Mesenchymal stem cell (in vitro differentiated cells and primary cell): ENCODE results near the gene DGKG.
A peak's percentile ranks its signal among the peaks of the same experiment; 100 is the strongest.

Experiments
- DNase-seq: peaks from one replicate; pipeline ENCODE4 v3.0.0-alpha.2; 2013
- H2AFZ ChIP-seq: one replicate; pipeline ENCODE4 v1.6.1; 2013; ENCODE audit warnings: low read depth, mild to moderate bottlenecking, control low read depth, inconsistent platforms, low read length, moderate library complexity
- H2AK5ac ChIP-seq: 2 replicates; pipeline ENCODE4 v1.6.1; 2013; ENCODE audit warnings: low read length, moderate library complexity, mild to moderate bottlenecking, inconsistent platforms; ENCODE audit not compliant: severe bottlenecking
- H2BK120ac ChIP-seq: one replicate; pipeline ENCODE4 v1.6.1; 2013; ENCODE audit warnings: low read depth, mild to moderate bottlenecking, inconsistent platforms, low read length, moderate library complexity
- H2BK12ac ChIP-seq, 2 experiments: one replicate each; pipeline ENCODE4 v1.6.1; 2013; ENCODE audit warnings: inconsistent platforms in 2 of 2, low read length in 2 of 2, mild to moderate bottlenecking in 2 of 2, moderate library complexity in 2 of 2, control low read depth in 1 of 2
- H2BK15ac ChIP-seq: one replicate; pipeline ENCODE4 v1.6.1; 2013; ENCODE audit warnings: mild to moderate bottlenecking, low read depth, inconsistent platforms; ENCODE audit not compliant: poor library complexity, severe bottlenecking
- H2BK5ac ChIP-seq: 2 replicates; pipeline ENCODE4 v1.6.1; 2013; ENCODE audit warnings: low read depth, mild to moderate bottlenecking, low read length, control low read depth, inconsistent platforms; ENCODE audit not compliant: poor library complexity, severe bottlenecking
- H3K14ac ChIP-seq, 2 experiments: one replicate each; pipeline ENCODE4 v1.6.1; 2013; ENCODE audit warnings: inconsistent platforms in 2 of 2, low read length in 2 of 2, control low read depth in 1 of 2, mild to moderate bottlenecking in 1 of 2, moderate library complexity in 1 of 2
- H3K18ac ChIP-seq, 2 experiments: one replicate each; pipeline ENCODE4 v1.6.1; 2013; ENCODE audit warnings: inconsistent platforms in 2 of 2, low read length in 2 of 2, control low read depth in 1 of 2, low read depth in 1 of 2, mild to moderate bottlenecking in 1 of 2
- H3K23ac ChIP-seq, 2 experiments: one replicate each; pipeline ENCODE4 v1.6.1; 2013; ENCODE audit warnings: inconsistent platforms in 2 of 2, low read length in 2 of 2, mild to moderate bottlenecking in 2 of 2, moderate library complexity in 2 of 2, control low read depth in 1 of 2
- H3K27ac ChIP-seq: 2 replicates; pipeline ENCODE4 v1.5.1; 2013; ENCODE audit warnings: mild to moderate bottlenecking, moderate library complexity, low read length, control low read depth, inconsistent platforms; ENCODE audit not compliant: poor library complexity, severe bottlenecking
- H3K27me3 ChIP-seq, 2 experiments: 2 replicates each; pipeline versions ENCODE4 v1.6.1 to v1.7.0; 2013; ENCODE audit warnings: low read length in 2 of 2, mild to moderate bottlenecking in 2 of 2, moderate library complexity in 2 of 2, control low read depth in 1 of 2, inconsistent platforms in 1 of 2; ENCODE audit not compliant: control insufficient read depth in 1 of 2, insufficient read depth in 1 of 2
- H3K36me3 ChIP-seq, 2 experiments: 2 replicates each; pipeline versions ENCODE4 v1.6.1 to v1.7.0; 2013; ENCODE audit warnings: low read length in 2 of 2, control low read depth in 1 of 2, inconsistent platforms in 1 of 2, low read depth in 1 of 2, mild to moderate bottlenecking in 1 of 2; ENCODE audit not compliant: insufficient read depth in 2 of 2, control insufficient read depth in 1 of 2
- H3K4ac ChIP-seq, 2 experiments: one replicate each; pipeline ENCODE4 v1.6.1; 2013; ENCODE audit warnings: inconsistent platforms in 2 of 2, low read length in 2 of 2, mild to moderate bottlenecking in 2 of 2, moderate library complexity in 2 of 2, control low read depth in 1 of 2, low read depth in 1 of 2
- H3K4me1 ChIP-seq: 2 replicates; pipeline ENCODE4 v1.6.1; 2013; ENCODE audit warnings: low read depth, low read length, control low read depth; ENCODE audit not compliant: control insufficient read depth, insufficient read depth
- H3K4me2 ChIP-seq: 2 replicates; pipeline ENCODE4 v1.6.1; 2013; ENCODE audit warnings: low read length, mild to moderate bottlenecking, inconsistent platforms; ENCODE audit not compliant: poor library complexity, severe bottlenecking
- H3K4me3 ChIP-seq, 2 experiments: 2 replicates each; pipeline versions ENCODE4 v1.5.1 to v1.7.0; 2013; ENCODE audit warnings: low read length in 2 of 2, mild to moderate bottlenecking in 2 of 2, control low read depth in 1 of 2, low read depth in 1 of 2; ENCODE audit not compliant: insufficient read depth in 1 of 2
- H3K79me1 ChIP-seq: replicated peaks from 2 replicates; pipeline ENCODE4 v1.6.1; 2013; ENCODE audit warnings: mild to moderate bottlenecking, control low read depth, low read length, inconsistent platforms; ENCODE audit not compliant: poor library complexity, severe bottlenecking
- H3K9ac ChIP-seq: 2 replicates; pipeline ENCODE4 v1.7.0; 2013; ENCODE audit warnings: mild to moderate bottlenecking, low read length, moderate library complexity
- H3K9me3 ChIP-seq: 2 replicates; pipeline ENCODE4 v1.7.0; 2013; ENCODE audit warnings: mild to moderate bottlenecking, low read length; ENCODE audit not compliant: control insufficient read depth
- H4K8ac ChIP-seq: one replicate; pipeline ENCODE4 v1.6.1; 2013; ENCODE audit warnings: inconsistent platforms, mild to moderate bottlenecking, low read length, moderate library complexity
- H4K91ac ChIP-seq: one replicate; pipeline ENCODE4 v1.6.1; 2013; ENCODE audit warnings: mild to moderate bottlenecking, low read length, inconsistent platforms
- WGBS: methylation state at CpG from one replicate; pipeline ENCODE4 v1.1.7; 2013; ENCODE audit warnings: mixed read lengths; 5-methylcytosine and 5-hydroxymethylcytosine counted together

DGKG gene

DNA sequence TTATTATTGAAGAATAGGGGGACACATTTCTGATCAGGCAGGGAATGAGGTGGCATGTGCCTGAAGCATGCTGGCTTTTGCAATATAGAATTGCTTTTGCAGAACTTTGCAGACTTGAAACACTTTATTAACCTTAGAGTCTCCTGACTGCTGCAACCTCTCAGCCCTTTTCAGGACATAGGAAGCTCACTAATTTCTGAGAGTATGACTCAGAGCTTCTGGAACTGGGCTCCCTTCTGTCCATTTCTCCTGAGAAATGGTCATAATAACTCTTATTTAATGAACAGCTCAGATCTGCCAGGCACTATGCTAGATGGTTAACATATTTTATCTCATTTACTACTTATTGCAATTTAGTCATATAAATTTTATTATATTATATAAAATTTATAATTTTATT, 38.6 kb upstream of the DGKG start:
- peak; percentile 23 for DNase-seq
- H2AK5ac ChIP-seq = no peak overlapping the region
- H3K9ac ChIP-seq = no peak overlapping the region
- no peak overlapping the region for H2BK5ac ChIP-seq
- peaks cover 22 to 52% of the 10 kb centered on the region in 2 experiments for H3K27me3 ChIP-seq
- no peak overlapping the region for H4K8ac ChIP-seq
- H3K23ac ChIP-seq = no peak overlapping the region
- no peak overlapping the region for H3K4me2 ChIP-seq
- no peak overlapping the region for H3K27ac ChIP-seq
- H2BK12ac ChIP-seq = no peak overlapping the region
- H3K14ac ChIP-seq = no peak overlapping the region
- no peak overlapping the region for H2BK15ac ChIP-seq
- no peak overlapping the region for H3K4me3 ChIP-seq
- no peak overlapping the region for H4K91ac ChIP-seq
- H2AFZ ChIP-seq = no peak overlapping the region
- H3K4me1 ChIP-seq = no peaks in the 10 kb centered on the region
- peaks cover 4% of the 10 kb centered on the region for H3K9me3 ChIP-seq
- H3K18ac ChIP-seq = no peak overlapping the region
- no peak overlapping the region for H3K4ac ChIP-seq
- H2BK120ac ChIP-seq = no peak overlapping the region
- no peaks in the 10 kb centered on the region for H3K36me3 ChIP-seq
- no peaks in the 10 kb centered on the region for H3K79me1 ChIP-seq

GRCh38 chr3:186400026-186400425, 38.0 kb upstream of the DGKG start:
- Histone ChIP-seq H3K23ac (no peak overlapping the region), H2BK15ac (no peak overlapping the region), H4K91ac (no peak overlapping the region), H3K36me3 (no peaks in the 10 kb centered on the region), H3K9me3 (peaks cover 4% of the 10 kb centered on the region), H3K27ac (no peak overlapping the region), H3K18ac (no peak overlapping the region), H3K27me3 (peaks cover 23 to 55% of the 10 kb centered on the region in 2 experiments), H2AK5ac (no peak overlapping the region), H2BK120ac (no peak overlapping the region), H3K79me1 (no peaks in the 10 kb centered on the region), H3K4ac (no peak overlapping the region), H3K4me3 (no peak overlapping the region), H3K14ac (no peak overlapping the region), H2BK12ac (no peak overlapping the region), H3K4me1 (no peaks in the 10 kb centered on the region), H3K9ac (no peak overlapping the region), H2BK5ac (no peak overlapping the region), H2AFZ (no peak overlapping the region), H3K4me2 (no peak overlapping the region), H4K8ac (no peak overlapping the region)
- no peak for DNase-seq
- WGBS = 88% methylated on average over 1 of the region's 1 CpG

DNA sequence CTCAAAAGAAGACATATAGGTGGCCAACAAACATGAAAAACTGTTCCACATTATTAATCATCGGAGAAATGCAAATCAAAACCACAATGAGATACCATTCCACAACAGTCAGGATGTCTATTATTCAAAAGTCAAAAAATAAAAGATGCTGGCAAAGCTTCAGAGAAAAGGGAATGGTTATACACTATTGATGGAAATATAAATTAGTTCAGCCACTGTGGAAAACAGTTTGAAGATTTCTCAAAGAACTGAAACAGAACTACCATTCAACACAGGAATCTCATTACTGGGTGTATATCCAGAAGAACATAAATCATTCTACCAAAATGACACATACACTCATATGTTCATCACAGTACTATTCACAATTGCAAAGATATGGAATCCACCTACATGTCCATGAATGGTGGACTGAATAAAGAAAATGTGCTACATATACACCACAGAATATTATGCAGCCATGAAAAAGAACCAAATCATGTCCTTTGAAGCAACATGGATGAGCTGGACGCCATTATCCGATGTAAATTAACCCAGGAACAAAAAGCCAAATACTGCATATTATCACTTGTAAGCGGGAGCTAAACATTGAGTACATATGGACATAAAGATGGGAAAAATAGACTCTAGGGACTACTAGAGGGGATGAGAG, 32.7 kb upstream of the DGKG start:
- Histone ChIP-seq H3K23ac (no peak overlapping the region), H3K9ac (no peak overlapping the region), H3K27ac (no peak overlapping the region), H3K27me3 (peaks cover 16 to 47% of the 10 kb centered on the region in 2 experiments), H2BK12ac (no peak overlapping the region), H2BK120ac (no peak overlapping the region), H3K36me3 (no peaks in the 10 kb centered on the region), H3K4me1 (no peaks in the 10 kb centered on the region), H3K79me1 (no peaks in the 10 kb centered on the region), H2BK5ac (no peak overlapping the region), H2AK5ac (no peak overlapping the region), H3K14ac (no peak overlapping the region), H3K4me2 (no peak overlapping the region), H2BK15ac (no peak overlapping the region), H3K4me3 (no peak overlapping the region), H2AFZ (no peak overlapping the region), H3K4ac (no peak overlapping the region), H4K8ac (no peak overlapping the region), H3K18ac (no peak overlapping the region), H3K9me3 (peaks cover 10% of the 10 kb centered on the region), H4K91ac (no peak overlapping the region)
- 75% methylated on average over 2 of the region's 4 CpGs for WGBS
- DNase-seq = no peak

DNA sequence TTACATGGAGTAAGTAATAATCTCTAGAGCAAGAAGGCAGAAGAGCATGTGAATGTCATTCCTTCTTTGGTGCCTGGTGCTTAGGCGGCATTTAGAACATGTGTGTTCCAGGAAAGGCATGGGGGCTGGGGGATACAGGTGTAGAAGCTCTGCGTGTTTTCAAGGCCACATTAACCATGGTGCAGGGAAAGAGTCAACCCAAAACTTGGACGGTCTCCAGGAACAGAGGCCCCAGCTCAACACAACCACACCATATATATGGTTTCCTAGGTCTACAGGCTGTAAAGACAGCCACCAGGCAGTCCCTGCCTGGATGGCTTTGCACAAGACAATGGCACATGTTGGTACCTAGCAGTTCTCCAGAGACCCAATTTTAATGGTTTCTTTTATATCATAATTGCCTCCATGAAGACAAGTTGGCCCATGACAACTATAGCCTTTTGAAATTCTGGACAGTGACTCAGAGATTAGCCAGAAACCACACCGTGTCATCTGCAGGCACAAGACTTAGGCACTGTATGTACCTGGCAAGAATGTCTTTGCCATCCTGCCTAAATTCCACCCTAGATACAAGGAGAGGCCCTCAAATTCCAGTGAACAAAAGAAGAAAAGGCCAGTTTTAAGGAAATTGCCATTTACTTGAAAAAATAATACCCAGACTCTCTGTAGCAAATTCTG, 25.0 kb upstream of the DGKG start:
- Histone ChIP-seq H2BK5ac (no peak overlapping the region), H3K36me3 (no peaks in the 10 kb centered on the region), H2BK15ac (no peak overlapping the region), H2BK12ac (no peak overlapping the region), H3K4me2 (no peak overlapping the region), H2BK120ac (no peak overlapping the region), H3K9ac (no peak overlapping the region), H4K8ac (no peak overlapping the region), H3K14ac (no peak overlapping the region), H3K4me3 (no peak overlapping the region), H3K27me3 (peaks cover 26 to 55% of the 10 kb centered on the region in 2 experiments), H3K23ac (no peak overlapping the region), H3K4ac (no peak overlapping the region), H3K79me1 (no peaks in the 10 kb centered on the region), H3K9me3 (no peaks in the 10 kb centered on the region), H2AFZ (no peak overlapping the region), H3K4me1 (no peaks in the 10 kb centered on the region), H3K27ac (no peak overlapping the region), H4K91ac (no peak overlapping the region), H3K18ac (no peak overlapping the region), H2AK5ac (no peak overlapping the region)
- WGBS = 85% methylated on average over 4 of the region's 4 CpGs
- DNase-seq = no peak
